ENCODE results near the gene SFR1.

The SFR1 gene

DNA sequence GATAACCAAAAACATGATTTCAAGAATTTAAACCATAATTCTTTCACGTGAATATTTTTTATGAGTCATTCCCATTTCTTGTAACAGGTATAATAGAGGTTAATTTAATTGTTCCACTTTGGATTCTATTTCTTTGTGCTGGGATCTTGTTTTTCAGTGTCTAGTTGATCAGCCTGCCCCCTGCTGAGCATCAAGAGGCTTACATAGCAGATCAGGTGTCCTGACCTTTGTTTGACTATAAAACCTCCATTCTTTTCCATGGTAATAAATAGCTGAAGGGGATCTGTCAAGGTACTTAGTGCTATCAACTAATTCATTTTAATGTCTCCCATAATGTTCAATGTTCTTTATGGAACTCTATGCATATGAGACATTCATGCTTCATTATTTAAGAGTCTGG, 41.2 kb upstream of the SFR1 start:
- ChIA-PET CTCF (interaction anchor here (0.8 to 1.5 kb wide), 4 partner anchors 40 to 581 kb away, joined by 3 to 5 read pairs (median 3); no protein-coding TSS in a partner anchor), POLR2A (no interaction called here)
- DNase-seq (ENCODE audit: extremely low spot score) = no peak
- TF ChIP-seq, protein P1, sequence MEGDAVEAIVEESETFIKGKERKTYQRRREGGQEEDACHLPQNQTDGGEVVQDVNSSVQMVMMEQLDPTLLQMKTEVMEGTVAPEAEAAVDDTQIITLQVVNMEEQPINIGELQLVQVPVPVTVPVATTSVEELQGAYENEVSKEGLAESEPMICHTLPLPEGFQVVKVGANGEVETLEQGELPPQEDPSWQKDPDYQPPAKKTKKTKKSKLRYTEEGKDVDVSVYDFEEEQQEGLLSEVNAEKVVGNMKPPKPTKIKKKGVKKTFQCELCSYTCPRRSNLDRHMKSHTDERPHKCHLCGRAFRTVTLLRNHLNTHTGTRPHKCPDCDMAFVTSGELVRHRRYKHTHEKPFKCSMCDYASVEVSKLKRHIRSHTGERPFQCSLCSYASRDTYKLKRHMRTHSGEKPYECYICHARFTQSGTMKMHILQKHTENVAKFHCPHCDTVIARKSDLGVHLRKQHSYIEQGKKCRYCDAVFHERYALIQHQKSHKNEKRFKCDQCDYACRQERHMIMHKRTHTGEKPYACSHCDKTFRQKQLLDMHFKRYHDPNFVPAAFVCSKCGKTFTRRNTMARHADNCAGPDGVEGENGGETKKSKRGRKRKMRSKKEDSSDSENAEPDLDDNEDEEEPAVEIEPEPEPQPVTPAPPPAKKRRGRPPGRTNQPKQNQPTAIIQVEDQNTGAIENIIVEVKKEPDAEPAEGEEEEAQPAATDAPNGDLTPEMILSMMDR (IDR thresholded peaks at IDR 0.05; ENCODE audit: control extremely low read depth, extremely low read depth, low read depth, missing control alignments) = peak; percentile 35

DNA sequence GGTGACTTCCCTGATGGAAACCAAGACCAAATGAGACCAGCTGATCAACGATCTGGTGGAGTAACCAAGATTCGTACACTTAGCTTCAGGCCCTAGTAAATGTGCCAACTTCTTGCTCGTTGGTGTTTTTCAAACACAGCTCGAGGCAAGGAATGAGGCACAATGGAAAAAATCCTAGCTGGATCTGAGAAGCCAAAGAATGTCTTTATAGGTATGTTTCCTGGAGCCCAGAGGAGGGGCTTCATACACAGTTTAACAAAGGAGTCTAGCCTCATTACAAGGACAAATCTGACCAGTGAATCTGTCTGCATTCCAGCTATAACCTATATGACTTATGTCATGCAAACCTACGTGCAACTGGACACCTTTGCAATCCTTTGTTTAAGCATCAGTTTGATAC, 40.0 kb upstream of the SFR1 start:
- CTCF ChIA-PET = interaction anchor here (0.8 to 1.4 kb wide), 6 partner anchors 9 to 369 kb away, joined by 3 to 5 read pairs (median 4); partner anchors contain the start of gene SFR1

DNA sequence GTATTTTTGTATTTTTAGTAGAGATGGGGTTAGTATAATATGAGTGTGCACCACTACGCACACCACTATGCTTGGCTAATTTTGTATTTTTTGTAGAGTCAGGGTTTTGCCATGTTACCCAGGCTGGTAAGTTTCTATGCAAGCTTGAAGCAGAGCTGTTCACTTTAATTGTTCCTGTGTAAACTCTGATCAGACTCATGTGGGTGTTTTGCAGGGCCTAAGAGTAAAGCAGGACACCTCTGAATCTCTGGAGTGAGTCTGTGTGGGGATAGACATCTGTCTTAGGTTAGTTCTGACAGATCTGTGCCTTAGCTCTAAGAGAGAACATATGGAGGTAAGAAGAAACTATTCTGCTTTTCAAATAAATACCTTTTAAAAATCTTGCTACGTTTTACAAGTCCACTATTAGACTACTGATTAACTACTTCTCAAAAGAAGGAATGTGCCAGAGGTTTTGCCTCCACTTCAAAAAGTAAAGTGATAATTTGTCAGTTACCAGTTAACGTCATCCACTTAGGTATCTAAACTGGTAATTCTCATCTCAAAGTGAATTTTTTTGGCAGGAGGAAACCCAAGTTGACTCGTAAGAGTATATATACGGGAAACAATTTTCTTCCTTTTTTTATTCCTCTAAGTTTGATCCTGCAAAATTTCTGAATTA, 37.4 kb upstream of the SFR1 start:
- TF ChIP-seq, protein P1 (IDR thresholded peaks at IDR 0.05; ENCODE audit: control extremely low read depth, extremely low read depth, low read depth, missing control alignments) = no peak
- no peak for DNase-seq (ENCODE audit: extremely low spot score)
- ChIA-PET CTCF (interaction anchor here (0.9 to 1.3 kb wide), 2 partner anchors 10 to 197 kb away, joined by 3 to 4 read pairs; no protein-coding TSS in a partner anchor), POLR2A (no interaction called here)

More for the DNA sequence above, 40.0 kb upstream of the SFR1 start:
- no peak for DNase-seq (ENCODE audit: extremely low spot score)
- TF ChIP-seq, protein P1 (IDR thresholded peaks at IDR 0.05; ENCODE audit: control extremely low read depth, extremely low read depth, low read depth, missing control alignments) = no peak
- POLR2A ChIA-PET = no interaction called here

DNA sequence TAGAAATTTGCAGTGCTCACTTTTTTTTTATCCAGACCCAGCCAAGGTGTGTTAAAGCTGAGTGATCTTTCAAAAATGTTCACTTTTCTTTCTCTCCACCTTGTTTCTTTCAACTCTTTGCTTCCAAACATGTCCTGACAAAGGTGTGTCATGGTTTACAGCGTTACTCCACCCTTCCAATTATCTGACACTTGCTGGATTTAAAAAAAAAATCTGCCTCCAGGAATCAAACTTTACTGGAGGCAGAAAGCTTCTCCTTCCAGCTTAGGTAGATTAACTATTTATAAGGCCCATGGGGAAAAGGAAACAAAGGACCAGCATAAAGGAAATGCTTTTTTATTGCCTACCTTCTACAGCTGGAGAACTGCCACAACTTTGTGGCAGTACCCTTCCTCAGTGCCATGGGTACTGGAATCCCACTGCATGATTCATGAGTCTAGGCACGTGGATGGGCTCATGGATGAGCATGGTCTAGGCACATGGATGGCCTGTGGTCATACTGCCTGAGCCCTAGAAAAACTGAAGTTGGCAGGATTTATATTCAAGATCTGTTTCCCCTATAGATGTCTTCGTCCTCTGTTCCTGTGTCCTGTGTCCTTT, 36.1 kb upstream of the SFR1 start, which contains the start of gene COL17A1:
Gene COL17A1, minus strand, starts transcription at position 80 of the 600 bp plus-strand sequence. CDS start 5,207 bp downstream, outside the sequence.
- POLR2A ChIA-PET = no interaction called here
- no peak for DNase-seq (ENCODE audit: extremely low spot score)
- TF ChIP-seq, protein P1 (IDR thresholded peaks at IDR 0.05; ENCODE audit: control extremely low read depth, extremely low read depth, low read depth, missing control alignments) = no peak
- CTCF ChIA-PET = no interaction called here

DNA sequence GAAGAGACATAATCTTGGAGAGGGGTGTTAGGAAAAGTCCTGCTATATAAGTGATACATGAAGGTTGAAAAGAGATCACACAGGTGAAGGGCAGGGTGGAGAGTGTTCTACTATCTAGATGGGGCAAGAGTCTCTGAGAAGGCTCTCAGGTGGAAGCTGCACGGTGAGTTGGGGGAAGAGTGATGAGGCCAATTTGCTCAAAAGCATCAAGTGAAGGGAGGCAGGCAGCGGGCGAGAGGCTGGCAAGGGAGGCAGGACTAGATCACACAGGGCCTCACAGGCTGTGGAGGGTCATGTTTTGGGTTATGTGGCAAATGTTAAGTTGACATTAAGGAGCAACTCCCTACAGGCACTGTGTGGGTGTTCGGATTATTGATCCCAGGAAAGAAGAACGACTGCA, 33.7 kb upstream of the SFR1 start:
- DNase-seq (ENCODE audit: extremely low spot score) = no peak
- TF ChIP-seq, protein P1 (IDR thresholded peaks at IDR 0.05; ENCODE audit: control extremely low read depth, extremely low read depth, low read depth, missing control alignments) = no peak
- POLR2A ChIA-PET = interaction anchor here (0.5 kb wide), 1 partner anchor 32 kb away, joined by 7 read pairs; no protein-coding TSS in a partner anchor
- CTCF ChIA-PET = interaction anchor here (1.8 kb wide), 1 partner anchor 11 kb away, joined by 4 read pairs; no protein-coding TSS in a partner anchor

DNA sequence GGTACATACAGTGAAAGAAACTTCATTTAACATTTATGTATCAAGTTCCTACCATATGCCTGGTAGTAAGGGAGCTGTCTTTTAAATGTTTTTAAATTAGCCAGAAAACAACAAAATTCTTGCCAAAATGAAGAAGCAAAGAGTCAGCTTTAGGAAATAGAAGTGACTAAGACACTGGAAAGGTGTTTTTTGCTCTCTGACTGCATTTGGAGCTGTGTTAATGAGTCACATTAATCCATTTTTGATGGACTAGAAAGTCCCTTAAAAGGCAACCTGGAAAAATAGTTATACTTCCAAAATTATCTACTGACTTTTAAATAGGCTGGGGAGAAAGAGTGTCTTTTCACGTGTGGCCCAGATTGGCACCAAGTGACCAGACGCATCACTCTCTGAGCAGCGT, 32.4 kb upstream of the SFR1 start:
- ChIA-PET CTCF (interaction anchor here (1.8 kb wide), 1 partner anchor 10 kb away, joined by 4 read pairs; no protein-coding TSS in a partner anchor), POLR2A (no interaction called here)
- DNase-seq (ENCODE audit: extremely low spot score) = no peak
- TF ChIP-seq, protein P1 (IDR thresholded peaks at IDR 0.05; ENCODE audit: control extremely low read depth, extremely low read depth, low read depth, missing control alignments) = no peak
